Ascending aorta (tissue), 2 donors: ENCODE data around the gene GNAQ. TPM values are rescaled to one million over a fixed set of nuclear protein-coding genes. Genes with fewer than 3 reads are reported as not detected.
A peak's percentile ranks its signal among the peaks of the same experiment; 100 is the strongest.

Experiments used
- DNase-seq, 2 donors: peaks; one replicate each; pipeline ENCODE4 v3.0.0-alpha.2; 2019; ENCODE audit warnings: low spot score in 2 of 2
- H3K27ac ChIP-seq, 2 donors: fragments of 200-600 bp; sonication (generic); one replicate each; pipeline ENCODE4 v1.5.1; 2016 to 2017; ENCODE audit warnings: mild to moderate bottlenecking in 1 of 2
- H3K27me3 ChIP-seq: fragments of 200-600 bp; sonication (generic); one replicate; pipeline ENCODE4 v1.5.1; 2017
- H3K36me3 ChIP-seq, 2 donors: fragments of 200-600 bp; sonication (generic); one replicate each; pipeline ENCODE4 v1.5.1; 2016
- H3K4me1 ChIP-seq, 2 donors: fragments of 200-600 bp; sonication (generic); one replicate each; pipeline ENCODE4 v1.5.1; 2016 to 2017; ENCODE audit warnings: mild to moderate bottlenecking in 1 of 2
- H3K4me3 ChIP-seq, 2 donors: fragments of 200-600 bp; sonication (generic); one replicate each; pipeline ENCODE4 v1.5.1; 2016 to 2017; ENCODE audit warnings: mild to moderate bottlenecking in 1 of 2
- H3K9me3 ChIP-seq, 2 donors: fragments of 200-600 bp; sonication (generic); one replicate each; pipeline ENCODE4 v1.5.1; 2016
- CTCF ChIP-seq, 3 experiments: fragments of 200-600 bp in 2 of 3; fragments of 450-650 bp in 1 of 3; sonication (generic) in 2 of 3; IDR thresholded peaks; one replicate each; pipeline ENCODE4 v1.5.1; 2016 to 2019; ENCODE audit warnings: antibody characterized with exemption in 3 of 3, mild to moderate bottlenecking in 1 of 3, moderate library complexity in 1 of 3
- intact Hi-C: fragments of 100-400 bp; cut with DNase I; formaldehyde crosslinking; loops from one replicate; pipeline ENCODE4 v1.15.1; 2023
- total RNA-seq: library from RNA; depleted of rRNA; stranded (reverse); fragments of >200 nt; gene quantifications from one replicate; pipeline ENCODE4 v1.1.0, GENCODE V29; 2016

GNAQ gene
- total RNA-seq, 1 donor from 2014 or later: 29.2 TPM

- no peak for TF ChIP-seq CTCF (IDR thresholded peaks at IDR 0.05)
Measured at GRCh38 chr9:77810637-77811119, 220.9 kb downstream of the GNAQ start.

GRCh38 chr9:77810047-77810446 lies 221.6 kb downstream of the GNAQ start:
- no peaks in the 10 kb centered on the region for H3K4me1 ChIP-seq
- intact Hi-C loops: no loop called here

More at GRCh38 chr9:77810637-77811119, 220.9 kb downstream of the GNAQ start:
- Histone ChIP-seq H3K27me3 (no peaks in the 10 kb centered on the region), H3K27ac (no peak overlapping the region), H3K9me3 (no peaks in the 10 kb centered on the region), H3K4me1 (no peaks in the 10 kb centered on the region), H3K36me3 (no peaks in the 10 kb centered on the region), H3K4me3 (no peak overlapping the region)
- intact Hi-C loops: no loop called here
- DNase-seq: no peak

GRCh38 chr9:77809552-77809951 lies 222.1 kb downstream of the GNAQ start:
- no peak for DNase-seq
- H3K36me3 ChIP-seq: no peaks in the 10 kb centered on the region
- H3K4me1 ChIP-seq: no peaks in the 10 kb centered on the region
- no peaks in the 10 kb centered on the region for H3K27me3 ChIP-seq
- no peak for TF ChIP-seq CTCF (IDR thresholded peaks at IDR 0.05)
- H3K4me3 ChIP-seq: no peak overlapping the region
- no peaks in the 10 kb centered on the region for H3K9me3 ChIP-seq
- intact Hi-C loops: loop anchor here (5.0 kb wide), 1 partner anchor 38 kb away; no protein-coding TSS in a partner anchor
- H3K27ac ChIP-seq: no peak overlapping the region

More at GRCh38 chr9:77810047-77810446, 221.6 kb downstream of the GNAQ start:
- no peak overlapping the region for H3K27ac ChIP-seq
- no peaks in the 10 kb centered on the region for H3K27me3 ChIP-seq
- no peak overlapping the region for H3K4me3 ChIP-seq
- no peaks in the 10 kb centered on the region for H3K9me3 ChIP-seq
- no peak for DNase-seq
- H3K36me3 ChIP-seq: no peaks in the 10 kb centered on the region
- no peak for TF ChIP-seq CTCF (IDR thresholded peaks at IDR 0.05)

GRCh38 chr9:77808751-77809081 lies 222.9 kb downstream of the GNAQ start:
- H3K4me1 ChIP-seq: no peaks in the 10 kb centered on the region
- intact Hi-C loops: loop anchor here (5.0 kb wide), 1 partner anchor 39 kb away; no protein-coding TSS in a partner anchor
- no peak overlapping the region for H3K27ac ChIP-seq
- H3K9me3 ChIP-seq: no peaks in the 10 kb centered on the region
- DNase-seq: no peak
- H3K36me3 ChIP-seq: no peaks in the 10 kb centered on the region
- H3K4me3 ChIP-seq: no peak overlapping the region
- TF ChIP-seq CTCF (IDR thresholded peaks at IDR 0.05): no peak
- no peaks in the 10 kb centered on the region for H3K27me3 ChIP-seq

- no peak overlapping the region for H3K4me3 ChIP-seq
- no peaks in the 10 kb centered on the region for H3K27me3 ChIP-seq
- no peak for TF ChIP-seq CTCF (IDR thresholded peaks at IDR 0.05)
- H3K4me1 ChIP-seq: no peaks in the 10 kb centered on the region
- intact Hi-C loops: loop anchor here (5.0 kb wide), 1 partner anchor 39 kb away; no protein-coding TSS in a partner anchor
- peak overlapping the region; percentile 17 to 27 for H3K27ac ChIP-seq
- DNase-seq: no peak
- no peaks in the 10 kb centered on the region for H3K9me3 ChIP-seq
- no peaks in the 10 kb centered on the region for H3K36me3 ChIP-seq
Measured at GRCh38 chr9:77807846-77808750, 223.5 kb downstream of the GNAQ start.
